Measurements from ENCODE around the gene QRICH1. TPM values are rescaled to one million over a fixed set of nuclear protein-coding genes. Genes with fewer than 3 reads are reported as not detected.

Gene QRICH1
- total RNA-seq (ENCODE audit: low replicate concordance), result 46.3 and 51.3 TPM in 2 replicates

GRCh38 chr3:49093853-49094767, at the start of gene QRICH1:
TSS of gene QRICH1 (minus strand) at chr3:49094071. CDS start at chr3:49077017, 17,054 bp downstream.

GRCh38 chr3:49132437-49133225, 38.8 kb upstream of the QRICH1 start, which contains the start of gene LAMB2:
TSS of gene LAMB2 (minus strand) at chr3:49133050. CDS start at chr3:49132867, 183 bp downstream.

GRCh38 chr3:49120438-49121131, 26.7 kb upstream of the QRICH1 start, which contains the start of gene USP19:
TSS of gene USP19 (minus strand) at chr3:49120823. CDS start at chr3:49119145, 1,678 bp downstream.

GRCh38 chr3:49104427-49105291, 10.8 kb upstream of the QRICH1 start, which contains the start of gene QARS1:
TSS of gene QARS1 (minus strand) at chr3:49104757. CDS start at chr3:49104733, 24 bp downstream.

GRCh38 chr3:49028673-49029562, 65.0 kb downstream of the QRICH1 start, which contains the start of gene IMPDH2:
TSS of gene IMPDH2 (minus strand) at chr3:49029398. CDS start at chr3:49029350, 48 bp downstream.

GRCh38 chr3:49021813-49022687, 71.8 kb downstream of the QRICH1 start, which contains the start of gene NDUFAF3:
TSS of gene NDUFAF3 (plus strand) at chr3:49022121. CDS start at chr3:49022145, 24 bp downstream.

GRCh38 chr3:49017971-49018706, 75.7 kb downstream of the QRICH1 start, which contains the start of gene DALRD3:
TSS of gene DALRD3 (minus strand) at chr3:49018580. CDS start at chr3:49018564, 16 bp downstream.

GRCh38 chr3:49007068-49007770, 86.7 kb downstream of the QRICH1 start, which contains the start of gene WDR6:
TSS of gene WDR6 (plus strand) at chr3:49007391. CDS start at chr3:49007432, 41 bp downstream.

GRCh38 chr3:48989796-48990635, 103.9 kb downstream of the QRICH1 start, which contains the start of gene P4HTM:
TSS of gene P4HTM (plus strand) at chr3:48990241. CDS start at chr3:48990257, 16 bp downstream.

Other genes with a start within 250 kb of the QRICH1 start
- 23.3 and 24.5 TPM in 2 replicates for gene PRKAR2A, start 246.2 kb downstream of the QRICH1 start, total RNA-seq (ENCODE audit: low replicate concordance)
- 26.5 and 26.8 TPM in 2 replicates for gene SLC25A20, start 195.2 kb downstream of the QRICH1 start, total RNA-seq (ENCODE audit: low replicate concordance)
- 60.4 and 83.5 TPM in 2 replicates for gene ARIH2, start 175.2 kb downstream of the QRICH1 start, total RNA-seq (ENCODE audit: low replicate concordance)
- gene P4HTM, start 103.8 kb downstream of the QRICH1 start, total RNA-seq (ENCODE audit: low replicate concordance), result 23.9 and 31.9 TPM in 2 replicates
- gene WDR6, start 86.7 kb downstream of the QRICH1 start, total RNA-seq (ENCODE audit: low replicate concordance), result 72.6 and 112 TPM in 2 replicates
- 43.7 and 57.4 TPM in 2 replicates for gene DALRD3, start 75.5 kb downstream of the QRICH1 start, total RNA-seq (ENCODE audit: low replicate concordance)
- 84.1 and 92.2 TPM in 2 replicates for gene NDUFAF3, start 72.0 kb downstream of the QRICH1 start, total RNA-seq (ENCODE audit: low replicate concordance)
- 433 and 547 TPM in 2 replicates for gene IMPDH2, start 64.7 kb downstream of the QRICH1 start, total RNA-seq (ENCODE audit: low replicate concordance)
- 299 and 321 TPM in 2 replicates for gene QARS1, start 10.7 kb upstream of the QRICH1 start, total RNA-seq (ENCODE audit: low replicate concordance)
- gene USP19, start 26.8 kb upstream of the QRICH1 start, total RNA-seq (ENCODE audit: low replicate concordance), result 34.7 and 77.0 TPM in 2 replicates
- 460 and 630 TPM in 2 replicates for gene LAMB2, start 39.0 kb upstream of the QRICH1 start, total RNA-seq (ENCODE audit: low replicate concordance)
- 13.8 and 19.6 TPM in 2 replicates for gene CCDC71, start 72.3 kb upstream of the QRICH1 start, total RNA-seq (ENCODE audit: low replicate concordance)
- 24.7 and 26.5 TPM in 2 replicates for gene KLHDC8B, start 77.5 kb upstream of the QRICH1 start, total RNA-seq (ENCODE audit: low replicate concordance)
- 0.59 and 0.90 TPM in 2 replicates for gene C3orf62, start 183.2 kb upstream of the QRICH1 start, total RNA-seq (ENCODE audit: low replicate concordance)
- gene USP4, start 246.0 kb upstream of the QRICH1 start, total RNA-seq (ENCODE audit: low replicate concordance), result 23.2 and 28.2 TPM in 2 replicates

All from smooth muscle cell of the coronary artery (primary cell).